Stimulated activated CD4-positive, alpha-beta T cell treated with anti-CD3 and anti-CD28 coated beads, Interleukin-4, amount 100 ng/mL, for 1 hour (primary cell): ENCODE results near the gene ATP6V0A1.
"Not testable (repeated sequence)": the region's sequence is repeated elsewhere in the genome, so short reads cannot be mapped to it uniquely, and the experiment has no call there.

Experiments
- DNase-seq: peaks from one replicate; pipeline ENCODE4 v3.0.0-alpha.2; 2020

The ATP6V0A1 gene

GRCh38 chr17:42543190-42544079, 84.8 kb downstream of the ATP6V0A1 start:
- no peak for DNase-seq

- DNase-seq, result no peak
These were observed 86.2 kb downstream of the ATP6V0A1 start for GRCh38 chr17:42544874-42545283.

- not testable (repeated sequence) for DNase-seq
These were observed 87.3 kb downstream of the ATP6V0A1 start for GRCh38 chr17:42545755-42546505.

GRCh38 chr17:42547001-42547461, 88.4 kb downstream of the ATP6V0A1 start:
- no peak for DNase-seq

GRCh38 chr17:42547698-42548069, 89.0 kb downstream of the ATP6V0A1 start:
- no peak for DNase-seq

- peak; percentile 84 for DNase-seq
These were observed 89.6 kb downstream of the ATP6V0A1 start for GRCh38 chr17:42548070-42548837.

GRCh38 chr17:42548993-42549755, 90.5 kb downstream of the ATP6V0A1 start:
- no peak for DNase-seq

GRCh38 chr17:42552736-42553135, 94.1 kb downstream of the ATP6V0A1 start, which contains the start of gene HSD17B1:
Gene HSD17B1, plus strand, starts transcription at chr17:42552923. Its CDS starts 11 bp downstream, at chr17:42552934.
- not testable (repeated sequence) for DNase-seq

- DNase-seq, result no peak
These were observed 94.6 kb downstream of the ATP6V0A1 start for GRCh38 chr17:42553161-42553818.

GRCh38 chr17:42553866-42554249, 95.2 kb downstream of the ATP6V0A1 start:
- no peak for DNase-seq

- peak; percentile 71 for DNase-seq
These were observed 95.8 kb downstream of the ATP6V0A1 start for GRCh38 chr17:42554250-42555121.

- no peak for DNase-seq
These were observed 96.5 kb downstream of the ATP6V0A1 start for GRCh38 chr17:42555122-42555622.

- not testable (repeated sequence) for DNase-seq
These were observed 97.4 kb downstream of the ATP6V0A1 start for GRCh38 chr17:42555961-42556617.

- no peak for DNase-seq
These were observed 100.4 kb downstream of the ATP6V0A1 start for GRCh38 chr17:42559075-42559474.

- no peak for DNase-seq
These were observed 101.6 kb downstream of the ATP6V0A1 start for GRCh38 chr17:42560246-42560645.

GRCh38 chr17:42561897-42562387, 103.3 kb downstream of the ATP6V0A1 start, which contains the start of gene COASY:
Gene COASY, plus strand, starts transcription at chr17:42562148. Its CDS starts 475 bp downstream, at chr17:42562623.
- DNase-seq, result peak; percentile 91

- DNase-seq, result no peak
These were observed 103.9 kb downstream of the ATP6V0A1 start for GRCh38 chr17:42562388-42563142.

GRCh38 chr17:42563143-42563509, 104.4 kb downstream of the ATP6V0A1 start:
- no peak for DNase-seq

- no peak for DNase-seq
These were observed 104.9 kb downstream of the ATP6V0A1 start for GRCh38 chr17:42563543-42563942.
